ENCODE results near the gene ELAVL1.

Gene ELAVL1

DNA sequence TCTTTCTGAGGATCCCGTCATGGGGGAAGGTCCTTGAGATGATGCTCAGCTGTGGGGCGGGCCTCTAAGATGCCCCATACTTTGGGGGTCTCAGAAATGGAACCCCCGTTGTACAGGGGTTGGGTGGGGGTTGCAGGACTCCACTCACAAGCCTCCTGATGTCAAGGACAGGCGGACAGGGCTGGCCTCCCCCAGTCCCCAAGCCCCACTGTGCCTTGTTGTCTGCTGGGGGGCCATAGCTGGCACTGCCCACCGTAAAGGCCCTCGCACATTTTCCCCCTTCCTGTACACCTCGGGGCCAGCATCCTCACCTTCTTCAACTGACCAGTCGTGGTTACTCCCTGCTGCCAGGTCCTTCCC is 82.6 kb downstream of the ELAVL1 start:
- TF ChIP-seq, protein P1, sequence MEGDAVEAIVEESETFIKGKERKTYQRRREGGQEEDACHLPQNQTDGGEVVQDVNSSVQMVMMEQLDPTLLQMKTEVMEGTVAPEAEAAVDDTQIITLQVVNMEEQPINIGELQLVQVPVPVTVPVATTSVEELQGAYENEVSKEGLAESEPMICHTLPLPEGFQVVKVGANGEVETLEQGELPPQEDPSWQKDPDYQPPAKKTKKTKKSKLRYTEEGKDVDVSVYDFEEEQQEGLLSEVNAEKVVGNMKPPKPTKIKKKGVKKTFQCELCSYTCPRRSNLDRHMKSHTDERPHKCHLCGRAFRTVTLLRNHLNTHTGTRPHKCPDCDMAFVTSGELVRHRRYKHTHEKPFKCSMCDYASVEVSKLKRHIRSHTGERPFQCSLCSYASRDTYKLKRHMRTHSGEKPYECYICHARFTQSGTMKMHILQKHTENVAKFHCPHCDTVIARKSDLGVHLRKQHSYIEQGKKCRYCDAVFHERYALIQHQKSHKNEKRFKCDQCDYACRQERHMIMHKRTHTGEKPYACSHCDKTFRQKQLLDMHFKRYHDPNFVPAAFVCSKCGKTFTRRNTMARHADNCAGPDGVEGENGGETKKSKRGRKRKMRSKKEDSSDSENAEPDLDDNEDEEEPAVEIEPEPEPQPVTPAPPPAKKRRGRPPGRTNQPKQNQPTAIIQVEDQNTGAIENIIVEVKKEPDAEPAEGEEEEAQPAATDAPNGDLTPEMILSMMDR (IDR thresholded peaks at IDR 0.05; ENCODE audit: low read depth, low read length) = no peak
- H3K4me3 ChIP-seq (ENCODE audit: low read depth, low read length) = no peak overlapping the region

DNA sequence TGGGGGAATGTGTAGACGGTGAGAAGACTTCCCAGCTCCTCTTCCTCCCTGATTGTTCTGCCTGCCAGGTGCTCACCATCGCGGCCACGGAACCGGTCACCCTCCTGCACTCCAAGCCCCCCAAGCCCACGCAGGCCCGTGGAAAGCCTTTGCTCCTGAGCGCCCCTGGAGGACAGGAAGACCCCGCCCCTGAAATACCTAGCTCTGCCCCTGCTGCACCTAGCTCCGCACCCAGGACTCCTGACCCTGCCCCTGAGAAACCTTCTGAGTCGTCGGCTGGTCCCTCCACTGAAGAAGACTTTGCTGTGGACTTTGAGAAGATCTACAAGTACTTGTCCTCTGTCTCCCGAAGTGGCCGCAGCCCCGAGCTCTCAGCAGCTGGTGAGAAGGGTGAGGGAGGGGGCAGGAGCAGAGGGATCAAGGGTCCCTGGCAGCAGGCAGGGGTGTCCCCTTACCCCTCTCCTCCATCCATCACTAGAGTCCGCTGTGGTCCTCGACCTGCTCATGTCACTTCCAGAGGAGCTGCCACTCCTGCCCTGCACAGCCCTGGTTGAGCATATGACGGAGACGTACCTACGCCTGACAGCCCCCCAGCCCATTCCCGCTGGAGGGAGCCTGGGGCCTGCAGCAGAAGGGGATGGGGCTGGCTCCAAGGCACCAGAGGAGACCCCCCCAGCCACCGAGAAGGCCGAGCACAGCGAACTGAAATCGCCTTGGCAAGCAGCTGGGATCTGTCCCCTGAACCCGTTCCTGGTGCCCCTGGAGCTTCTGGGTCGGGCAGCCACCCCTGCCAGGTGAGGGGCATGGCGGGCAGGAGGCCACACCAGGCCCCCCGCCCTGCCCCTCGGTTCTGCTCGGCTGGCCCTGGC is 83.2 kb downstream of the ELAVL1 start:
- TF ChIP-seq, protein P1 (IDR thresholded peaks at IDR 0.05; ENCODE audit: low read depth, low read length) = no peak
- H3K4me3 ChIP-seq (ENCODE audit: low read depth, low read length) = no peak overlapping the region; the same call in 1 of the 2 replicates

DNA sequence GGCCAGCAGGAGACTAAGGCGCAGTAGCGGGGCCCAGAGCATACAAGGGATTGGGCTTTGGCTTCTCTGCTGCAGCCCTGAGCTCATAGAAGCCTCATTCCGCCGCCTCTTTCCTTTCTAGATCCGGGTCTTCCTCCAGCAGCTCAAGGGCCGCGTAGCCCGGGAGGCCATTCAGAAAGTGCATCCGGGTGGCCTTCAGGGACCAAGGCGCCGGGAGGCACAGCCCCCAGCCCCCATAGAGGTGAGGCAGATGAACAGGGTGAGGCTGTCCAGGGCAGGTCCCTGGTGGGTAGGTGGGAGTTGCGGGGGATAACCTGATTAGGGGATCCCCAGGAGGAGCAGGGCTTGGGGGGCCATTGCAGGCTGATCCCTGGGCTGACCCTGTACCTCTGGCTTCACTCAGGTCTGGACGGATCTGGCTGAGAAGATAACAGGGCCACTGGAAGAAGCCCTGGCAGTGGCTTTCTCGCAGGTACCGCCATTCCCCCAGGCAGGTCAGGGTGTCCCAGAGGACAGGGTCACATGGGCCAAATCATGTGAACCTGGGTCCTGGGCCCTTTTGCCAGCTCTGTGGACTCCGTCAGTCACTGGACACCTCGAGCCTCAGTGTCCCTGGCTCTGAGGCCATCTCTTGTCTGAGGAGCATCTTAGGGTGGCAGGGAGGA is 84.0 kb downstream of the ELAVL1 start:
- TF ChIP-seq, protein P1 (IDR thresholded peaks at IDR 0.05; ENCODE audit: low read depth, low read length) = no peak

DNA sequence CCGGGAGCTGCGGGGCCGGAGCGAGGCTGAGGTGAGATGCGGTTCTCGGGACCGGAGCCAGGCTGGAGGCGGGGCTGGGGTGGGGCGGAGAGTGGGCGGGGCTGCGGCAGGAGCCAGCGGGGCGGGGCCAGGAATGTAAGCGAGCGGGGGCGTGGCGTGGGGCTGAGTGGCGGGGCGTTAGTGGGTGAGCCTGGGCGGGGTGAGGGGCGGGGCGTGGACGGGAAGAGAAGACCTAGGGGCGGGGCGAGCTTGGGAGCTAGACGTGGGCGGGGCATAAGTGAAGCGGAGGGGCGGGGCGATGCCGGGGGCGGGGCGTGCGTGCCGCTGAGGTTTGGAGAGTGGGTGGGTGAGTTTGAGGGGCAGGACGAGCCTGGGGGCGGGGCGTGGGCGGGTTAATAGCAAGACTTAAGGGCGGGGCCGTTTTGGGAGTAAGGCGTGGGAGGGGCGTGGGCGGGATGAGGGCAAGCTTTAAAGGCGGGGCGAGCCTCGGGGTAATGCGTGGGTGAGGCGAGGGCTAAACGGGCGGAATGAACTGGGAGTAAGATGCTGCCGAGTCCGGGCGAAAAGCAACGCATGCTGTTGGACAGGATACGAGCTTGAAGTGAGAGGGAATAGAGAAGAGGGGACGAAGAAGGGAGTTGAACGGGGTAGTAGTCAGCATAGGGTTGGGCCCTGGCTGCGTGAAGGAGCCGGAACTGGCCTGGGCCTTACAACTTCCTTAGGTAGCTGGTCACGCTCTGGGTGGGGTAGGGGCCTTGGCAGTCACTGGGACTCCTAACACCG is 84.7 kb downstream of the ELAVL1 start:
- TF ChIP-seq, protein P1 (IDR thresholded peaks at IDR 0.05; ENCODE audit: low read depth, low read length) = no peak
- peak overlapping the region; percentile 71 for H3K4me3 ChIP-seq (ENCODE audit: low read depth, low read length)

More for the DNA sequence above, 84.0 kb downstream of the ELAVL1 start:
- H3K4me3 ChIP-seq (ENCODE audit: low read depth, low read length) = peak overlapping the region; percentile 61

DNA sequence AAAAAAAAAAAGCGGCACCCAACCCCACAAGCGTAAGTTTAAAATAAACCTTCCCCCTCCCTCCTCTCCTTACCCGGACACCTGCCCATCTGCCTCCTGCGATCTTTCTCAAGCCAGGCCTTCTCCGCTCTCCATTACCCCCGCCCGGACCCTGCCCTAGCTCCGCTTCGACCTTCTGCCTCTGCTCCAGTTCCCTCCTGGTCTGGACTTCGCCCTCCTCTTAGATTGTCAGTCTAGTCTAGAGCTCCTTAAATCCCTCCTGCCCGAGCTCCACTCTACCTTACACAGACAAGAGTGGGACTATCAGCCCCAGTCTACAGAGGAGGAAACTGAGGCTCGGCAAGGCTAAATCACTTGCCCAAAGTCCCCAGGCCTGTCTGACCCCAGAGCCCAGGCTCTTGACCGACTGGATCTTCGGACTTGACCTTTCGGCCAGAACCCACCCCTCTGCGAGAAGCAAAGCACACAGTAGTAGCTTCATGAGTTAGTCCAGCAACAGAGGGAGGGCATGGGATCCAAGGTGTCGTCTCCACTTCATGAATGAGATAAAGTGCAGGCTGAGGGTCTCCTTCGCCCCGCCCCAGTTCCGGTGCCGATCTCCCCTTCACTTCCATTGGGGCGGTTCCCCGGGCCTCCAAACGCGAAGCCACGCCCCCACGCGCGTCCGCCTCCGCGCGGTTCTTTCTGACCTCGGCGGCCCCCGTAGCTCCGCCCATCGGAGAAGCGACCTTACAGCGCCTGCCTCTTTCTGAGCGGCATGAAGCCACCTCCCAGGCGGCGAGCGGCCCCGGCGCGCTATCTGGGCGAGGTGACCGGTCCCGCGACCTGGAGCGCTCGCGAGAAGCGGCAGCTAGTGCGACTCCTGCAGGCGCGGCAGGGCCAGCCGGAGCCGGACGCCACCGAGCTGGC is 85.6 kb downstream of the ELAVL1 start, which contains the start of gene SNAPC2:
SNAPC2 (plus strand) TSS at position 729 of the 909 bp plus-strand sequence; CDS start at position 758, 29 bp downstream.
- TF ChIP-seq, protein P1 (IDR thresholded peaks at IDR 0.05; ENCODE audit: low read depth, low read length) = no peak
- peak within 1 kb of the TSS; percentile 71 for H3K4me3 ChIP-seq (ENCODE audit: low read depth, low read length)

DNA sequence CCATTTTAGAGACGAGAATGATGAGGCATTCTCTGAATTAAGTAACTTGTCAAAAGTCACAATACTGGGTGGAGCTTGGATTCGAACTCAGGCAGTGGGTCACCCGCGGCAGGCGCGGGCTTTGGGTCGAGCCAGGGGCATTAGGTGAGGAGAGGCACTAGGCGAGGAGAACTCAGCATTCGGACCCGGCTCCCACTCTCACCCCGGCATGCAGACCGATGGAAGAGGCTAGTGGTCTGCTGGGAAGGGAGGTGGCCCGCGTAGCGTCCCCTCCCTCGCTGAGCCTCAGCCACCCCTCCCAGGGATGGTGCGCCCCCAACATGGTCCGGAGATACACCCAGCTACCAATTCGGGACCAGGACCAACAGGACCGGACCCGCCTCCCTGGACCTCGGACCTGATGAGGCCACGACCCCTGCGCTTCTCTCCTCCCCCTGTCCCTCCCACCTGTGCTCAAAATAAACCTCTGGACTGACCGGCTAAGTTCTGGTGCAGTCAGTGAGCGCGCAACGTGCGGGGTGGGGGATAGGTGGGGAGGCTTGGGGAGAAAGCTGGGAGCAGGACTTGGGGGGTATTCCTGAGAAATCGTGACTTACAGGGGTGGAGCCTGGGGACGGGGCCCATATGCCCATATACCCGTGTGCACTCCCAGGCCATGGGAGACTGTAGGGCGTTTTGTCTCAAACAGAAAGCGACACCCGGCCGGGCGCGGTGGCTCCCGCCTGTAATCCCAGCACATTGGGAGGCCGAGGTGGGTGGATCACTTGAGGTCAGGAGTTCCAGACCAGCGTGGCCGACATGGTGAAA is 86.6 kb downstream of the ELAVL1 start:
- TF ChIP-seq, protein P1 (IDR thresholded peaks at IDR 0.05; ENCODE audit: low read depth, low read length) = no peak
- H3K4me3 ChIP-seq (ENCODE audit: low read depth, low read length) = no peak overlapping the region

DNA sequence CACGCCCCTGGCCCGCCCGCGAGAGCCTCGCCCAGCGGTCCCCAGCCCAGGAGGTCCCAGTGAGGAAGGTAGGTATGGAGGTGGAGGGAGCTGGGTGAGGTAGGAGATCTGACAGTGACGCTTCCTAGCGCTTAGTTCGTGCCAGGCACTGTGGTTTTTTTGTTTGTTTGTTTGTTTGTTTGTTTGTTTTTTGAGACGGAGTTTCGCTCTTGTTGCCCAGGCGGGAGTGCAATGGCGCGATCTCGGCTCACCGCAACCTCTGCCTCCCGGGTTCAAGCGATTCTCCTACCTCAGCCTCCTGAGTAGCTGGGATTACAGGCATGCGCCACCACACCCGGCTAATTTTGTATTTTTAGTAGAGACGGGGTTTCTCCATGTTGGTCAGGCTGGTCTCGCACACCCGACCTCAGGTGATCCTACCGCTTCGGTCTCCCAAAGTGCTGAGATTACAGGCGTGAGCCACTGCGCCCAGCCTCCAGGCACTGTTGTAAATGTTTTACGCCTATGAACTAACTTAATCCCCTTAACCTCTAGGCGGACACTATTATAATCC is 87.3 kb downstream of the ELAVL1 start:
- H3K4me3 ChIP-seq (ENCODE audit: low read depth, low read length) = peak overlapping the region; percentile 22; the same call in 1 of the 2 replicates

Measured in WI38 (cell line).